ENCODE results near the gene SCYL1.

The SCYL1 gene

GRCh38 chr11:65492637-65493366 is 32.1 kb upstream of the SCYL1 start:
- DNase-seq: no peak
- Histone ChIP-seq H3K4me3 (ENCODE audit: low read depth, low read length) (no peak overlapping the region), H3K4me1 (peaks cover 51% of the 10 kb centered on the region), H3K27me3 (no peaks in the 10 kb centered on the region), H3K36me3 (no peaks in the 10 kb centered on the region), H3K9me3 (no peaks in the 10 kb centered on the region)
- no peak for TF ChIP-seq CTCF (IDR thresholded peaks at IDR 0.05; ENCODE audit: low read depth, low read length)

GRCh38 chr11:65493367-65494176 is 31.3 kb upstream of the SCYL1 start:
- Histone ChIP-seq H3K27me3 (no peaks in the 10 kb centered on the region), H3K4me3 (ENCODE audit: low read depth, low read length) (no peak overlapping the region), H3K9me3 (no peaks in the 10 kb centered on the region), H3K4me1 (peaks cover 44% of the 10 kb centered on the region), H3K36me3 (no peaks in the 10 kb centered on the region)
- TF ChIP-seq CTCF (IDR thresholded peaks at IDR 0.05; ENCODE audit: low read depth, low read length): no peak
- no peak for DNase-seq

GRCh38 chr11:65496304-65497140 is 28.4 kb upstream of the SCYL1 start:
- Histone ChIP-seq H3K4me1 (peaks cover 16% of the 10 kb centered on the region), H3K36me3 (peaks cover 23% of the 10 kb centered on the region), H3K27me3 (no peaks in the 10 kb centered on the region), H3K9me3 (no peaks in the 10 kb centered on the region), H3K4me3 (ENCODE audit: low read depth, low read length) (peak overlapping the region; percentile 53)
- no peak for TF ChIP-seq CTCF (IDR thresholded peaks at IDR 0.05; ENCODE audit: low read depth, low read length)
- DNase-seq: no peak

- H3K4me1 ChIP-seq: peaks cover 9% of the 10 kb centered on the region
- peak overlapping the region; percentile 96 for H3K4me3 ChIP-seq (ENCODE audit: low read depth, low read length)
- peak; percentile 96 for DNase-seq
- no peaks in the 10 kb centered on the region for H3K27me3 ChIP-seq
- TF ChIP-seq CTCF (IDR thresholded peaks at IDR 0.05; ENCODE audit: low read depth, low read length): no peak
- H3K9me3 ChIP-seq: no peaks in the 10 kb centered on the region
- H3K36me3 ChIP-seq: peaks cover 32% of the 10 kb centered on the region
Observed at GRCh38 chr11:65497141-65498041, 27.5 kb upstream of the SCYL1 start.

GRCh38 chr11:65498042-65498726 is 26.7 kb upstream of the SCYL1 start:
- no peak for DNase-seq

More at GRCh38 chr11:65498042-65498726, 26.7 kb upstream of the SCYL1 start:
- no peaks in the 10 kb centered on the region for H3K9me3 ChIP-seq
- no peak for TF ChIP-seq CTCF (IDR thresholded peaks at IDR 0.05; ENCODE audit: low read depth, low read length)
- no peaks in the 10 kb centered on the region for H3K27me3 ChIP-seq
- H3K4me3 ChIP-seq (ENCODE audit: low read depth, low read length): peak overlapping the region; percentile 96
- H3K36me3 ChIP-seq: peaks cover 40% of the 10 kb centered on the region
- H3K4me1 ChIP-seq: peaks cover 7% of the 10 kb centered on the region; the same call in 1 of the 2 replicates

Measured in BE2C (cell line).